Measurements from ENCODE around the gene RTF1. TPM values are rescaled to one million over a fixed set of nuclear protein-coding genes. Genes with fewer than 3 reads are reported as not detected.

The RTF1 gene
- total and polyA plus RNA-seq, 9 donors = 19.8 to 54.7 (median 40.3) TPM

DNA sequence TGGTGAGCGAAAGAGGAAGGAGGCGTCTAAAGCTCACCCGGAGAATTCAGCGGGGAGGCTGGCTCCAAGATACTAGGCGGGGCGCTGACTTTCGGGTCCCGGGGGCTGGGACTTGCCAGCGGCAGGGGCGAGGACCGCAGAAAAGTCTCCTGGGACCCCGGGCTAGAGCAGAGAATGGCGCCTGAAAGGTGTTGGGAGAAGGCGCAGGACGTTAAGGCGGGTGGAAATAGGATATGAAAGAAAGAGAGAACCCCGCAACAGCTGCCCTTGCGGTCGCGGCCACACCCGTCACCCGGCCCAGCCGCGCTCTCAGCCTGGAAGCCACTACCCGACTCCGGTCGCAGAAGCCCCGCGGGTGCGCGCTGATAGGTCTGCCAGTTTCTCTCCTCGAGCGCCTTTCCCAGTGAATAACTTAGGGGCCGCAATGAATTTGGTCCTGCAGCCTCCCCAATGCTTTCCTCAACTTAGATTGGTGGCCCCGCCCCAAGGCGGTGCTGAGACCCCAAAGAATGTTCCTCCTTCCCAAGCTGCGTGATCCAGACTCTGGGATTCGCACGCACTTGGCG is 96.1 kb downstream of the RTF1 start:
- DNase-seq = no peak
- under 1% methylated on average over 40 of the region's 40 CpGs for WGBS (ENCODE audit: insufficient coverage)
- peak overlapping the region; percentile 50 for H3K4me3 ChIP-seq (ENCODE audit: low read length)
- peaks cover 13% of the 10 kb centered on the region for H3K36me3 ChIP-seq (ENCODE audit: control insufficient read depth, insufficient read depth, low read length)
- H3K27me3 ChIP-seq (ENCODE audit: control insufficient read depth, insufficient read depth, low read length) = peaks cover 54% of the 10 kb centered on the region
- peak overlapping the region; percentile 54 for H3K27ac ChIP-seq (ENCODE audit: low read length)
- no peaks in the 10 kb centered on the region for H3K9me3 ChIP-seq (replicated peaks; ENCODE audit: control insufficient read depth, low read depth, low read length)
- H3K4me1 ChIP-seq (ENCODE audit: control insufficient read depth, insufficient read depth, low read length) = peaks cover 26% of the 10 kb centered on the region

GRCh38 chr15:41513506-41514227 is 96.8 kb downstream of the RTF1 start, which contains the start of gene LTK:
TSS of gene LTK (minus strand) at chr15:41513827. CDS start at chr15:41513709, 118 bp downstream.
- Histone ChIP-seq H3K9me3 (replicated peaks; ENCODE audit: control insufficient read depth, low read depth, low read length) (no peaks in the 10 kb centered on the region), H3K27me3 (ENCODE audit: control insufficient read depth, insufficient read depth, low read length) (peaks cover 52% of the 10 kb centered on the region), H3K4me1 (ENCODE audit: control insufficient read depth, insufficient read depth, low read length) (peaks cover 26% of the 10 kb centered on the region), H3K4me3 (ENCODE audit: low read length) (peak within 1 kb of the TSS; percentile 50), H3K36me3 (ENCODE audit: control insufficient read depth, insufficient read depth, low read length) (peaks cover 15% of the 10 kb centered on the region), H3K27ac (ENCODE audit: low read length) (peak within 1 kb of the TSS; percentile 54)
- DNase-seq = peak; percentile 56
- WGBS (ENCODE audit: insufficient coverage) = 2% methylated on average over 31 of the region's 33 CpGs

DNA sequence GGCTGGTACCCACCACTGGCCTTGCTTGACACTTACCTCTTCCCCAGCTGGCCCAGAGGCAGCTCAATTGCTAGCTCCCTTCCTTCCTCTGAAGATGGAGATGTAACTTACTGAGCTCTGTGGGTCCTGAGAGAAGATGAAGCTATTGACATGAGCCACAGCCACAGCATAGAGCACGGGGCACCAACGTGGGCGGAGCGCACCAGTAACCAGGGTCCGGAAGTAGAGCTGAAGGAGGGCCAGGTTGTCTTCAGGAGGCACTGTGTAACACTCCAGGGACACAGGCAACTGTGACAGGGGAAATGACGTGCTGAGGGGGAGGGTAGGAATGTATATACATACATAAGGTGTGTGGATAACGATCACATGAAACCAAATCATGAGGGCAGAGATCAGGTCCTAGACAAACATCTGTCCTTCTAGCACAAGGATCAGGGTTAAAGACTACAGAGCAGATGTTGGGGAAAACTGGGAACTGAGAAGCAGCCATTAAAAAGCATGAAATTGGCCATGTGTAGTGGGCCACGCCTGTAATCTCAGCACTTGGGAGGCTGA is 101.1 kb downstream of the RTF1 start:
- peaks cover 15% of the 10 kb centered on the region for H3K27me3 ChIP-seq (ENCODE audit: control insufficient read depth, insufficient read depth, low read length)
- peaks cover 10% of the 10 kb centered on the region for H3K4me1 ChIP-seq (ENCODE audit: control insufficient read depth, insufficient read depth, low read length)
- H3K9me3 ChIP-seq (replicated peaks; ENCODE audit: control insufficient read depth, low read depth, low read length) = no peaks in the 10 kb centered on the region
- H3K27ac ChIP-seq (ENCODE audit: low read length) = no peak overlapping the region
- H3K4me3 ChIP-seq (ENCODE audit: low read length) = no peak overlapping the region
- peaks cover 36% of the 10 kb centered on the region for H3K36me3 ChIP-seq (ENCODE audit: control insufficient read depth, insufficient read depth, low read length)
- 87% methylated on average over 7 of the region's 8 CpGs for WGBS (ENCODE audit: insufficient coverage)
- DNase-seq = no peak

- Histone ChIP-seq H3K27me3 (ENCODE audit: control insufficient read depth, insufficient read depth, low read length) (no peaks in the 10 kb centered on the region), H3K27ac (ENCODE audit: low read length) (no peak overlapping the region), H3K36me3 (ENCODE audit: control insufficient read depth, insufficient read depth, low read length) (peaks cover 52% of the 10 kb centered on the region), H3K4me1 (ENCODE audit: control insufficient read depth, insufficient read depth, low read length) (no peaks in the 10 kb centered on the region), H3K9me3 (replicated peaks; ENCODE audit: control insufficient read depth, low read depth, low read length) (no peaks in the 10 kb centered on the region), H3K4me3 (ENCODE audit: low read length) (no peak overlapping the region)
- DNase-seq = no peak
- WGBS (ENCODE audit: insufficient coverage) = 94% methylated on average over 14 of the region's 17 CpGs
Observed at GRCh38 chr15:41520636-41521035, 103.7 kb downstream of the RTF1 start.

GRCh38 chr15:41521614-41522013 is 104.7 kb downstream of the RTF1 start:
- Histone ChIP-seq H3K4me1 (ENCODE audit: control insufficient read depth, insufficient read depth, low read length) (no peaks in the 10 kb centered on the region), H3K27ac (ENCODE audit: low read length) (no peak overlapping the region), H3K27me3 (ENCODE audit: control insufficient read depth, insufficient read depth, low read length) (no peaks in the 10 kb centered on the region), H3K9me3 (replicated peaks; ENCODE audit: control insufficient read depth, low read depth, low read length) (no peaks in the 10 kb centered on the region), H3K4me3 (ENCODE audit: low read length) (no peak overlapping the region), H3K36me3 (ENCODE audit: control insufficient read depth, insufficient read depth, low read length) (peaks cover 59% of the 10 kb centered on the region)
- 77% methylated on average over 9 of the region's 9 CpGs for WGBS (ENCODE audit: insufficient coverage)
- DNase-seq = no peak

- WGBS (ENCODE audit: insufficient coverage) = 83% methylated on average over 5 of the region's 5 CpGs
- H3K27me3 ChIP-seq (ENCODE audit: control insufficient read depth, insufficient read depth, low read length) = no peaks in the 10 kb centered on the region
- peaks cover 60% of the 10 kb centered on the region for H3K36me3 ChIP-seq (ENCODE audit: control insufficient read depth, insufficient read depth, low read length)
- H3K4me3 ChIP-seq (ENCODE audit: low read length) = no peak overlapping the region
- no peak overlapping the region for H3K27ac ChIP-seq (ENCODE audit: low read length)
- H3K4me1 ChIP-seq (ENCODE audit: control insufficient read depth, insufficient read depth, low read length) = no peaks in the 10 kb centered on the region
- no peak for DNase-seq
- no peaks in the 10 kb centered on the region for H3K9me3 ChIP-seq (replicated peaks; ENCODE audit: control insufficient read depth, low read depth, low read length)
Observed at GRCh38 chr15:41523097-41523496, 106.2 kb downstream of the RTF1 start.

- Histone ChIP-seq H3K9me3 (replicated peaks; ENCODE audit: control insufficient read depth, low read depth, low read length) (no peaks in the 10 kb centered on the region), H3K4me1 (ENCODE audit: control insufficient read depth, insufficient read depth, low read length) (no peaks in the 10 kb centered on the region), H3K27ac (ENCODE audit: low read length) (no peak overlapping the region), H3K4me3 (ENCODE audit: low read length) (no peak overlapping the region), H3K36me3 (ENCODE audit: control insufficient read depth, insufficient read depth, low read length) (peaks cover 76% of the 10 kb centered on the region), H3K27me3 (ENCODE audit: control insufficient read depth, insufficient read depth, low read length) (no peaks in the 10 kb centered on the region)
- DNase-seq = no peak
- 60% methylated on average over 4 of the region's 6 CpGs for WGBS (ENCODE audit: insufficient coverage)
Observed at GRCh38 chr15:41530363-41530956, 113.6 kb downstream of the RTF1 start.

Other genes starting within 250 kb of the RTF1 start
- gene EXD1, start 186.3 kb upstream of the RTF1 start, total RNA-seq = not detected
- under 1 TPM in 2 of 8 donors, not detected in 6; 0.07 to 0.40 TPM for gene EXD1, start 186.3 kb upstream of the RTF1 start, polyA plus RNA-seq (ENCODE audit: insufficient read depth in 1 of 8, insufficient read length in 8 of 8, low replicate concordance in 1 of 8)
- gene CHP1, start 185.8 kb upstream of the RTF1 start, total RNA-seq = 46.9 TPM
- 10 to 100 TPM; 39.0 to 62.2 (median 50.0) TPM for gene CHP1, start 185.8 kb upstream of the RTF1 start, polyA plus RNA-seq (ENCODE audit: insufficient read depth in 1 of 8, insufficient read length in 8 of 8, low replicate concordance in 1 of 8)
- gene OIP5, start 84.5 kb upstream of the RTF1 start, total RNA-seq = 4.0 TPM
- gene OIP5, start 84.5 kb upstream of the RTF1 start, polyA plus RNA-seq (ENCODE audit: insufficient read depth in 1 of 8, insufficient read length in 8 of 8, low replicate concordance in 1 of 8) = 1 to 10 TPM; 3.1 to 5.6 (median 4.2) TPM
- 39.2 TPM for gene NUSAP1, start 84.2 kb upstream of the RTF1 start, total RNA-seq
- 10 to 100 TPM; 29.4 to 55.4 (median 44.8) TPM for gene NUSAP1, start 84.2 kb upstream of the RTF1 start, polyA plus RNA-seq (ENCODE audit: insufficient read depth in 1 of 8, insufficient read length in 8 of 8, low replicate concordance in 1 of 8)
- gene NDUFAF1, start 14.6 kb upstream of the RTF1 start, total RNA-seq = 17.1 TPM
- 10 to 100 TPM; 15.5 to 23.6 (median 19.6) TPM for gene NDUFAF1, start 14.6 kb upstream of the RTF1 start, polyA plus RNA-seq (ENCODE audit: insufficient read depth in 1 of 8, insufficient read length in 8 of 8, low replicate concordance in 1 of 8)
- gene ITPKA, start 76.8 kb downstream of the RTF1 start, total RNA-seq = 0.35 TPM
- 1 to 10 TPM in 1 of 8 donors, under 1 TPM in 7; 0.29 to 1.9 (median 0.51) TPM for gene ITPKA, start 76.8 kb downstream of the RTF1 start, polyA plus RNA-seq (ENCODE audit: insufficient read depth in 1 of 8, insufficient read length in 8 of 8, low replicate concordance in 1 of 8)
- gene LTK, start 96.7 kb downstream of the RTF1 start, total RNA-seq = 9.4 TPM
- 10 to 100 TPM in 5 of 8 donors, 1 to 10 TPM in 3; 6.1 to 23.9 (median 12.8) TPM for gene LTK, start 96.7 kb downstream of the RTF1 start, polyA plus RNA-seq (ENCODE audit: insufficient read depth in 1 of 8, insufficient read length in 8 of 8, low replicate concordance in 1 of 8)
- 13.1 TPM for gene RPAP1, start 127.2 kb downstream of the RTF1 start, total RNA-seq
- gene RPAP1, start 127.2 kb downstream of the RTF1 start, polyA plus RNA-seq (ENCODE audit: insufficient read depth in 1 of 8, insufficient read length in 8 of 8, low replicate concordance in 1 of 8) = 10 to 100 TPM; 14.7 to 25.7 (median 21.1) TPM
- gene TYRO3, start 142.1 kb downstream of the RTF1 start, total RNA-seq = 15.4 TPM
- gene TYRO3, start 142.1 kb downstream of the RTF1 start, polyA plus RNA-seq (ENCODE audit: insufficient read depth in 1 of 8, insufficient read length in 8 of 8, low replicate concordance in 1 of 8) = 10 to 100 TPM; 13.9 to 37.9 (median 24.5) TPM
- gene MGA, start 243.3 kb downstream of the RTF1 start, total RNA-seq = 57.8 TPM
- gene MGA, start 243.3 kb downstream of the RTF1 start, polyA plus RNA-seq (ENCODE audit: insufficient read depth in 1 of 8, insufficient read length in 8 of 8, low replicate concordance in 1 of 8) = 10 to 100 TPM; 11.0 to 26.0 (median 20.4) TPM

Measured in muscle of leg (tissue), 11 donors.